GM23338 (cell line): Measurements from ENCODE around the gene XRCC5. TPM values are rescaled to one million over a fixed set of nuclear protein-coding genes. Genes with fewer than 3 reads are reported as not detected.

Experiments
- ATAC-seq: fragments of 200-7000 bp; cut with Tn5 transposase; 3 replicates; pipeline ENCODE4 v1.9.1; 2020
- DNase-seq: peaks from one replicate; pipeline ENCODE4 v3.0.0-alpha.2; 2015; ENCODE audit warnings: low spot score
- H2AFZ ChIP-seq: fragments of 200-600 bp; sonication (generic); 2 replicates; pipeline ENCODE4 v1.8.0; 2016; ENCODE audit warnings: antibody characterized with exemption, mild to moderate bottlenecking, moderate library complexity
- H3F3A ChIP-seq: fragments of 200-600 bp; sonication (generic); replicated peaks from 2 replicates; pipeline ENCODE4 v1.8.0; 2017; ENCODE audit warnings: antibody characterized with exemption, mixed run types, low read depth
- H3K27ac ChIP-seq: fragments of 200-600 bp; sonication (generic); 2 replicates; pipeline ENCODE4 v1.6.1; 2016; ENCODE audit warnings: low read depth
- H3K27me3 ChIP-seq: fragments of 200-600 bp; sonication (generic); 2 replicates; pipeline ENCODE4 v1.8.0; 2016; ENCODE audit warnings: mild to moderate bottlenecking, mixed run types, moderate library complexity; ENCODE audit not compliant: insufficient read depth
- H3K36me3 ChIP-seq: fragments of 200-600 bp; sonication (generic); 2 replicates; pipeline ENCODE4 v1.8.0; 2016; ENCODE audit warnings: mild to moderate bottlenecking; ENCODE audit not compliant: insufficient read depth
- H3K4me1 ChIP-seq: fragments of 200-600 bp; sonication (generic); 2 replicates; pipeline ENCODE4 v1.8.0; 2016; ENCODE audit warnings: mild to moderate bottlenecking, moderate library complexity; ENCODE audit not compliant: insufficient read depth
- H3K4me2 ChIP-seq: fragments of 200-600 bp; sonication (generic); 2 replicates; pipeline ENCODE4 v1.7.1; 2017; ENCODE audit warnings: mixed run types
- H3K4me3 ChIP-seq: fragments of 200-600 bp; sonication (generic); 2 replicates; pipeline ENCODE4 v1.6.1; 2016; ENCODE audit warnings: mixed run types
- H3K79me2 ChIP-seq: fragments of 200-600 bp; sonication (generic); replicated peaks from 2 replicates; pipeline ENCODE4 v1.8.0; 2017; ENCODE audit warnings: mild to moderate bottlenecking; ENCODE audit not compliant: insufficient read depth
- H3K9me2 ChIP-seq: fragments of 200-600 bp; sonication (generic); 2 replicates; pipeline ENCODE4 v1.8.0; 2017; ENCODE audit not compliant: insufficient read depth
- H4K20me1 ChIP-seq: fragments of 200-600 bp; sonication (generic); replicated peaks from 2 replicates; pipeline ENCODE4 v1.8.0; 2017; ENCODE audit warnings: mild to moderate bottlenecking; ENCODE audit not compliant: insufficient read depth
- H3K27ac Mint-ChIP-seq: 2 replicates; pipeline ENCODE4 v1.8.0; 2020; ENCODE audit warnings: inconsistent platforms, mild to moderate bottlenecking, moderate library complexity, mixed read lengths
- H3K27me3 Mint-ChIP-seq: 3 replicates; pipeline ENCODE4 v1.8.0; 2022; ENCODE audit warnings: low read depth, mild to moderate bottlenecking, moderate library complexity, mixed read lengths, inconsistent platforms; ENCODE audit not compliant: insufficient read depth, poor library complexity
- H3K36me3 Mint-ChIP-seq: 3 replicates; pipeline ENCODE4 v1.8.0; 2021; ENCODE audit warnings: low read depth, mild to moderate bottlenecking, inconsistent platforms, moderate library complexity, mixed read lengths
- H3K4me1 Mint-ChIP-seq: 3 replicates; pipeline ENCODE4 v1.8.0; 2020; ENCODE audit warnings: mild to moderate bottlenecking, inconsistent platforms, mixed read lengths
- H3K4me3 Mint-ChIP-seq: 3 replicates; pipeline ENCODE4 v1.8.0; 2021; ENCODE audit warnings: moderate library complexity, mild to moderate bottlenecking, inconsistent platforms, mixed read lengths
- H3K9me3 Mint-ChIP-seq: 3 replicates; pipeline ENCODE4 v1.8.0; 2020; ENCODE audit warnings: moderate library complexity, mild to moderate bottlenecking, inconsistent platforms, mixed read lengths
- CREB1 ChIP-seq: fragments of 250-450 bp; sonication (Bioruptor Pico); IDR thresholded peaks from 2 replicates; pipeline ENCODE4 v1.5.0; 2020; ENCODE audit warnings: low read depth, mild to moderate bottlenecking, moderate library complexity
- EZH2 ChIP-seq: fragments of 200-600 bp; sonication (generic); IDR thresholded peaks from one replicate; pipeline ENCODE4 v1.8.0; 2017; ENCODE audit warnings: antibody characterized with exemption, mild to moderate bottlenecking, low read depth; ENCODE audit not compliant: unreplicated experiment
- EZH2phosphoT487 ChIP-seq: fragments of 200-600 bp; sonication (generic); IDR thresholded peaks from one replicate; pipeline ENCODE4 v1.8.1; 2018; ENCODE audit warnings: antibody characterized with exemption; ENCODE audit not compliant: unreplicated experiment
- JUNB ChIP-seq: IDR thresholded peaks from one replicate; pipeline ENCODE4 v1.6.1; 2016; ENCODE audit warnings: antibody characterized with exemption; ENCODE audit not compliant: unreplicated experiment
- NANOG ChIP-seq: IDR thresholded peaks from 2 replicates; pipeline ENCODE4 v1.6.1; 2016; ENCODE audit warnings: antibody characterized with exemption, borderline replicate concordance
- POLR2AphosphoS5 ChIP-seq: IDR thresholded peaks from 2 replicates; pipeline ENCODE4 v1.6.1; 2016; ENCODE audit warnings: antibody characterized with exemption, low read depth
- STAT1 ChIP-seq: IDR thresholded peaks from one replicate; pipeline ENCODE4 v1.6.1; 2016; ENCODE audit warnings: antibody characterized with exemption; ENCODE audit not compliant: unreplicated experiment
- ZNF114 ChIP-seq: fragments of 250-450 bp; sonication (Bioruptor Pico); IDR thresholded peaks from 2 replicates; pipeline ENCODE4 v1.5.0; 2020; ENCODE audit warnings: mild to moderate bottlenecking, moderate library complexity
- ZNF331 ChIP-seq: fragments of 250-450 bp; sonication (Bioruptor Pico); IDR thresholded peaks from 2 replicates; pipeline ENCODE4 v1.5.0; 2020; ENCODE audit warnings: low read depth, mild to moderate bottlenecking, moderate library complexity
- polyA plus RNA-seq: library from polyadenylated mRNA; unstranded; fragments of >200 nt; fragmentation: Nextera tagmentation; extraction: Ambion mirVana; gene quantifications from 2 replicates; pipeline ENCODE4 v1.2.1, GENCODE V29; 2016
- total RNA-seq: library from RNA; depleted of rRNA; stranded (reverse); fragments of >200 nt; shearing (Covaris generic); gene quantifications from 2 replicates; pipeline ENCODE4 v1.2.3, GENCODE V29; 2014
- TF ChIP-seq, protein P1 (sequence below): IDR thresholded peaks from one replicate; pipeline ENCODE4 v1.6.1; 2018; ENCODE audit warnings: antibody characterized with exemption; ENCODE audit not compliant: unreplicated experiment
- TF ChIP-seq, protein P2 (sequence below): fragments of 250-450 bp; sonication (Bioruptor Pico); IDR thresholded peaks from 2 replicates; pipeline ENCODE4 v1.5.0; 2020; ENCODE audit warnings: mild to moderate bottlenecking, moderate library complexity
- TF ChIP-seq, protein P3 (sequence below): IDR thresholded peaks from 2 replicates; pipeline ENCODE4 v1.6.1; 2016; ENCODE audit warnings: antibody characterized with exemption
- TF ChIP-seq, protein P4 (sequence below), 2 experiments: fragments of 200-600 bp in 1 of 2; sonication (generic) in 1 of 2; conservative IDR thresholded peaks; 2 replicates each; pipeline versions ENCODE4 v1.5.1 to v1.6.1; 2016 to 2017; ENCODE audit warnings: antibody characterized with exemption in 2 of 2, low read depth in 2 of 2, mild to moderate bottlenecking in 2 of 2, moderate library complexity in 1 of 2

XRCC5 gene
- total and polyA plus RNA-seq, 2 experiments from 2014 or later: 499 to 524 TPM

DNA sequence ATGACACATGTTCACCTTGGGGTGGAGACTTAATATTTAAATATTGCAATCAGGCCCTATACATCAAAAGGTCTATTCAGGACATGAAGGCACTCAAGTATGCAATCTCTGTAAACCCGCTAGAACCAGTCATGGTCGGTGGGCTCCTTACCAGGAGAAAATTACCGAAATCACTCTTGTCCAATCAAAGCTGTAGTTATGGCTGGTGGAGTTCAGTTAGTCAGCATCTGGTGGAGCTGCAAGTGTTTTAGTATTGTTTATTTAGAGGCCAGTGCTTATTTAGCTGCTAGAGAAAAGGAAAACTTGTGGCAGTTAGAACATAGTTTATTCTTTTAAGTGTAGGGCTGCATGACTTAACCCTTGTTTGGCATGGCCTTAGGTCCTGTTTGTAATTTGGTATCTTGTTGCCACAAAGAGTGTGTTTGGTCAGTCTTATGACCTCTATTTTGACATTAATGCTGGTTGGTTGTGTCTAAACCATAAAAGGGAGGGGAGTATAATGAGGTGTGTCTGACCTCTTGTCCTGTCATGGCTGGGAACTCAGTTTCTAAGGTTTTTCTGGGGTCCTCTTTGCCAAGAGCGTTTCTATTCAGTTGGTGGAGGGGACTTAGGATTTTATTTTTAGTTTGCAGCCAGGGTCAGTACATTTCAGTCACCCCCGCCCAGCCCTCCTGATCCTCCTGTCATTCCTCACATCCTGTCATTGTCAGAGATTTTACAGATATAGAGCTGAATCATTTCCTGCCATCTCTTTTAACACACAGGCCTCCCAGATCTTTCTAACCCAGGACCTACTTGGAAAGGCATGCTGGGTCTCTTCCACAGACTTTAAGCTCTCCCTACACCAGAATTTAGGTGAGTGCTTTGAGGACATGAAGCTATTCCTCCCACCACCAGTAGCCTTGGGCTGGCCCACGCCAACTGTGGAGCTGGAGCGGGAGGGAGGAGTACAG lies 108.1 kb downstream of the XRCC5 start:
- Histone ChIP-seq H3F3A (0 out of 2 replicates have a peak, but pooled peaks cover 2% of the 10 kb centered on the region), H3K79me2 (no peaks in the 10 kb centered on the region), H3K9me2 (no peaks in the 10 kb centered on the region), H3K4me2 (no peak overlapping the region), H3K4me1 (no peaks in the 10 kb centered on the region), H3K36me3 (no peaks in the 10 kb centered on the region; the same call in 1 of the 2 replicates), H3K27me3 (no peaks in the 10 kb centered on the region), H4K20me1 (no peaks in the 10 kb centered on the region; the same call in 1 of the 2 replicates), H2AFZ (no peak overlapping the region), H3K27ac (no peak overlapping the region; the same call in 1 of the 2 replicates), H3K4me3 (no peak overlapping the region)
- no peaks in the 10 kb centered on the region for H3K36me3 Mint-ChIP-seq
- no peaks in the 10 kb centered on the region for H3K4me1 Mint-ChIP-seq
- peak overlapping the region; percentile 17; the same call in 1 of the 2 replicates for H3K27ac Mint-ChIP-seq
- TF ChIP-seq, protein P1, sequence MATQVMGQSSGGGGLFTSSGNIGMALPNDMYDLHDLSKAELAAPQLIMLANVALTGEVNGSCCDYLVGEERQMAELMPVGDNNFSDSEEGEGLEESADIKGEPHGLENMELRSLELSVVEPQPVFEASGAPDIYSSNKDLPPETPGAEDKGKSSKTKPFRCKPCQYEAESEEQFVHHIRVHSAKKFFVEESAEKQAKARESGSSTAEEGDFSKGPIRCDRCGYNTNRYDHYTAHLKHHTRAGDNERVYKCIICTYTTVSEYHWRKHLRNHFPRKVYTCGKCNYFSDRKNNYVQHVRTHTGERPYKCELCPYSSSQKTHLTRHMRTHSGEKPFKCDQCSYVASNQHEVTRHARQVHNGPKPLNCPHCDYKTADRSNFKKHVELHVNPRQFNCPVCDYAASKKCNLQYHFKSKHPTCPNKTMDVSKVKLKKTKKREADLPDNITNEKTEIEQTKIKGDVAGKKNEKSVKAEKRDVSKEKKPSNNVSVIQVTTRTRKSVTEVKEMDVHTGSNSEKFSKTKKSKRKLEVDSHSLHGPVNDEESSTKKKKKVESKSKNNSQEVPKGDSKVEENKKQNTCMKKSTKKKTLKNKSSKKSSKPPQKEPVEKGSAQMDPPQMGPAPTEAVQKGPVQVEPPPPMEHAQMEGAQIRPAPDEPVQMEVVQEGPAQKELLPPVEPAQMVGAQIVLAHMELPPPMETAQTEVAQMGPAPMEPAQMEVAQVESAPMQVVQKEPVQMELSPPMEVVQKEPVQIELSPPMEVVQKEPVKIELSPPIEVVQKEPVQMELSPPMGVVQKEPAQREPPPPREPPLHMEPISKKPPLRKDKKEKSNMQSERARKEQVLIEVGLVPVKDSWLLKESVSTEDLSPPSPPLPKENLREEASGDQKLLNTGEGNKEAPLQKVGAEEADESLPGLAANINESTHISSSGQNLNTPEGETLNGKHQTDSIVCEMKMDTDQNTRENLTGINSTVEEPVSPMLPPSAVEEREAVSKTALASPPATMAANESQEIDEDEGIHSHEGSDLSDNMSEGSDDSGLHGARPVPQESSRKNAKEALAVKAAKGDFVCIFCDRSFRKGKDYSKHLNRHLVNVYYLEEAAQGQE: no peak
- no peak for TF ChIP-seq NANOG
- no peak for TF ChIP-seq ZNF331 (CRISPR knock-in tag)
- TF ChIP-seq JUNB: no peak
- TF ChIP-seq CREB1 (CRISPR knock-in tag): no peak
- TF ChIP-seq STAT1: no peak
- TF ChIP-seq, protein P2, sequence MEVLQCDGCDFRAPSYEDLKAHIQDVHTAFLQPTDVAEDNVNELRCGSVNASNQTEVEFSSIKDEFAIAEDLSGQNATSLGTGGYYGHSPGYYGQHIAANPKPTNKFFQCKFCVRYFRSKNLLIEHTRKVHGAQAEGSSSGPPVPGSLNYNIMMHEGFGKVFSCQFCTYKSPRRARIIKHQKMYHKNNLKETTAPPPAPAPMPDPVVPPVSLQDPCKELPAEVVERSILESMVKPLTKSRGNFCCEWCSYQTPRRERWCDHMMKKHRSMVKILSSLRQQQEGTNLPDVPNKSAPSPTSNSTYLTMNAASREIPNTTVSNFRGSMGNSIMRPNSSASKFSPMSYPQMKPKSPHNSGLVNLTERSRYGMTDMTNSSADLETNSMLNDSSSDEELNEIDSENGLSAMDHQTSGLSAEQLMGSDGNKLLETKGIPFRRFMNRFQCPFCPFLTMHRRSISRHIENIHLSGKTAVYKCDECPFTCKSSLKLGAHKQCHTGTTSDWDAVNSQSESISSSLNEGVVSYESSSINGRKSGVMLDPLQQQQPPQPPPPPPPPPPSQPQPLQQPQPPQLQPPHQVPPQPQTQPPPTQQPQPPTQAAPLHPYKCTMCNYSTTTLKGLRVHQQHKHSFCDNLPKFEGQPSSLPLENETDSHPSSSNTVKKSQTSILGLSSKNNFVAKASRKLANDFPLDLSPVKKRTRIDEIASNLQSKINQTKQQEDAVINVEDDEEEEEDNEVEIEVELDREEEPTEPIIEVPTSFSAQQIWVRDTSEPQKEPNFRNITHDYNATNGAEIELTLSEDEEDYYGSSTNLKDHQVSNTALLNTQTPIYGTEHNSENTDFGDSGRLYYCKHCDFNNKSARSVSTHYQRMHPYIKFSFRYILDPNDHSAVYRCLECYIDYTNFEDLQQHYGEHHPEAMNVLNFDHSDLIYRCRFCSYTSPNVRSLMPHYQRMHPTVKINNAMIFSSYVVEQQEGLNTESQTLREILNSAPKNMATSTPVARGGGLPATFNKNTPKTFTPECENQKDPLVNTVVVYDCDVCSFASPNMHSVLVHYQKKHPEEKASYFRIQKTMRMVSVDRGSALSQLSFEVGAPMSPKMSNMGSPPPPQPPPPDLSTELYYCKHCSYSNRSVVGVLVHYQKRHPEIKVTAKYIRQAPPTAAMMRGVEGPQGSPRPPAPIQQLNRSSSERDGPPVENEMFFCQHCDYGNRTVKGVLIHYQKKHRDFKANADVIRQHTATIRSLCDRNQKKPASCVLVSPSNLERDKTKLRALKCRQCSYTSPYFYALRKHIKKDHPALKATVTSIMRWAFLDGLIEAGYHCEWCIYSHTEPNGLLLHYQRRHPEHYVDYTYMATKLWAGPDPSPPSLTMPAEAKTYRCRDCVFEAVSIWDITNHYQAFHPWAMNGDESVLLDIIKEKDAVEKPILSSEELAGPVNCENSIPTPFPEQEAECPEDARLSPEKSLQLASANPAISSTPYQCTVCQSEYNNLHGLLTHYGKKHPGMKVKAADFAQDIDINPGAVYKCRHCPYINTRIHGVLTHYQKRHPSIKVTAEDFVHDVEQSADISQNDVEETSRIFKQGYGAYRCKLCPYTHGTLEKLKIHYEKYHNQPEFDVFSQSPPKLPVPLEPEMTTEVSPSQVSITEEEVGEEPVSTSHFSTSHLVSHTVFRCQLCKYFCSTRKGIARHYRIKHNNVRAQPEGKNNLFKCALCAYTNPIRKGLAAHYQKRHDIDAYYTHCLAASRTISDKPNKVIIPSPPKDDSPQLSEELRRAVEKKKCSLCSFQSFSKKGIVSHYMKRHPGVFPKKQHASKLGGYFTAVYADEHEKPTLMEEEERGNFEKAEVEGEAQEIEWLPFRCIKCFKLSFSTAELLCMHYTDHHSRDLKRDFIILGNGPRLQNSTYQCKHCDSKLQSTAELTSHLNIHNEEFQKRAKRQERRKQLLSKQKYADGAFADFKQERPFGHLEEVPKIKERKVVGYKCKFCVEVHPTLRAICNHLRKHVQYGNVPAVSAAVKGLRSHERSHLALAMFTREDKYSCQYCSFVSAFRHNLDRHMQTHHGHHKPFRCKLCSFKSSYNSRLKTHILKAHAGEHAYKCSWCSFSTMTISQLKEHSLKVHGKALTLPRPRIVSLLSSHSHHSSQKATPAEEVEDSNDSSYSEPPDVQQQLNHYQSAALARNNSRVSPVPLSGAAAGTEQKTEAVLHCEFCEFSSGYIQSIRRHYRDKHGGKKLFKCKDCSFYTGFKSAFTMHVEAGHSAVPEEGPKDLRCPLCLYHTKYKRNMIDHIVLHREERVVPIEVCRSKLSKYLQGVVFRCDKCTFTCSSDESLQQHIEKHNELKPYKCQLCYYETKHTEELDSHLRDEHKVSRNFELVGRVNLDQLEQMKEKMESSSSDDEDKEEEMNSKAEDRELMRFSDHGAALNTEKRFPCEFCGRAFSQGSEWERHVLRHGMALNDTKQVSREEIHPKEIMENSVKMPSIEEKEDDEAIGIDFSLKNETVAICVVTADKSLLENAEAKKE (CRISPR knock-in tag): no peak
- TF ChIP-seq, protein P3, sequence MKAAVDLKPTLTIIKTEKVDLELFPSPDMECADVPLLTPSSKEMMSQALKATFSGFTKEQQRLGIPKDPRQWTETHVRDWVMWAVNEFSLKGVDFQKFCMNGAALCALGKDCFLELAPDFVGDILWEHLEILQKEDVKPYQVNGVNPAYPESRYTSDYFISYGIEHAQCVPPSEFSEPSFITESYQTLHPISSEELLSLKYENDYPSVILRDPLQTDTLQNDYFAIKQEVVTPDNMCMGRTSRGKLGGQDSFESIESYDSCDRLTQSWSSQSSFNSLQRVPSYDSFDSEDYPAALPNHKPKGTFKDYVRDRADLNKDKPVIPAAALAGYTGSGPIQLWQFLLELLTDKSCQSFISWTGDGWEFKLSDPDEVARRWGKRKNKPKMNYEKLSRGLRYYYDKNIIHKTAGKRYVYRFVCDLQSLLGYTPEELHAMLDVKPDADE: no peak
- no peak for TF ChIP-seq POLR2AphosphoS5
- TF ChIP-seq EZH2phosphoT487: no peak
- TF ChIP-seq ZNF114 (CRISPR knock-in tag): no peak
- TF ChIP-seq EZH2: no peak
- TF ChIP-seq, protein P4, sequence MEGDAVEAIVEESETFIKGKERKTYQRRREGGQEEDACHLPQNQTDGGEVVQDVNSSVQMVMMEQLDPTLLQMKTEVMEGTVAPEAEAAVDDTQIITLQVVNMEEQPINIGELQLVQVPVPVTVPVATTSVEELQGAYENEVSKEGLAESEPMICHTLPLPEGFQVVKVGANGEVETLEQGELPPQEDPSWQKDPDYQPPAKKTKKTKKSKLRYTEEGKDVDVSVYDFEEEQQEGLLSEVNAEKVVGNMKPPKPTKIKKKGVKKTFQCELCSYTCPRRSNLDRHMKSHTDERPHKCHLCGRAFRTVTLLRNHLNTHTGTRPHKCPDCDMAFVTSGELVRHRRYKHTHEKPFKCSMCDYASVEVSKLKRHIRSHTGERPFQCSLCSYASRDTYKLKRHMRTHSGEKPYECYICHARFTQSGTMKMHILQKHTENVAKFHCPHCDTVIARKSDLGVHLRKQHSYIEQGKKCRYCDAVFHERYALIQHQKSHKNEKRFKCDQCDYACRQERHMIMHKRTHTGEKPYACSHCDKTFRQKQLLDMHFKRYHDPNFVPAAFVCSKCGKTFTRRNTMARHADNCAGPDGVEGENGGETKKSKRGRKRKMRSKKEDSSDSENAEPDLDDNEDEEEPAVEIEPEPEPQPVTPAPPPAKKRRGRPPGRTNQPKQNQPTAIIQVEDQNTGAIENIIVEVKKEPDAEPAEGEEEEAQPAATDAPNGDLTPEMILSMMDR (conservative IDR thresholded peaks at IDR 0.05; ENCODE audit: low read depth in 2 of 2): no peak
- peaks cover 3% of the 10 kb centered on the region for H3K27me3 Mint-ChIP-seq
- no peak; the same call in 2 of the 3 replicates for ATAC-seq
- DNase-seq: no peak
- H3K4me3 Mint-ChIP-seq: no peak overlapping the region
- H3K9me3 Mint-ChIP-seq: no peaks in the 10 kb centered on the region
